Naive thymus-derived CD4-positive, alpha-beta T cell (primary cell): Measurements from ENCODE around the gene SMU1. TPM values are rescaled to one million over a fixed set of nuclear protein-coding genes. Genes with fewer than 3 reads are reported as not detected.

Source experiments
- polyA plus RNA-seq, 2 donors: library from polyadenylated mRNA; unstranded; fragments of 300-500 nt; fragmentation: Illumina TruSeq; gene quantifications; one replicate each; pipeline ENCODE4 v1.2.3, GENCODE V29; 2021
- total RNA-seq, 6 experiments: library from RNA in 5 of 6; stranded (reverse) in 5 of 6; gene quantifications; 1 replicate in 5 of 6; 2 replicates in 1 of 6; pipeline ENCODE4 v1.2.3 and lab custom pipeline; 2021 to 2026

SMU1 gene
- total and polyA plus RNA-seq, 7 experiments from 2014 or later = 22.3 to 32.9 (median 26.4) TPM

Other genes starting within 250 kb of the SMU1 start
- 10 to 100 TPM; 17.6 to 32.0 (median 29.6) TPM for gene APTX, start 75.0 kb downstream of the SMU1 start, total RNA-seq
- gene APTX, start 75.0 kb downstream of the SMU1 start, polyA plus RNA-seq = 10 to 100 TPM; 24.2 to 31.6 TPM
- 100 to 1,000 TPM in 3 of 5 experiments, 10 to 100 TPM in 2; 66.8 to 204 (median 119) TPM for gene DNAJA1, start 51.4 kb downstream of the SMU1 start, total RNA-seq
- gene DNAJA1, start 51.4 kb downstream of the SMU1 start, polyA plus RNA-seq = 100 to 1,000 TPM in 1 of 2 donors, 10 to 100 TPM in 1; 77.3 to 116 TPM
- 10 to 100 TPM; 40.7 to 86.2 (median 45.6) TPM for gene B4GALT1, start 90.7 kb upstream of the SMU1 start, total RNA-seq
- gene B4GALT1, start 90.7 kb upstream of the SMU1 start, polyA plus RNA-seq = 10 to 100 TPM; 12.9 to 16.4 TPM
- not detected for gene SPINK4, start 163.5 kb upstream of the SMU1 start, total RNA-seq
- not detected for gene SPINK4, start 163.5 kb upstream of the SMU1 start, polyA plus RNA-seq
- 10 to 100 TPM; 48.6 to 77.2 (median 61.0) TPM for gene BAG1, start 188.0 kb upstream of the SMU1 start, total RNA-seq
- 10 to 100 TPM; 65.0 to 90.5 TPM for gene BAG1, start 188.0 kb upstream of the SMU1 start, polyA plus RNA-seq
- 10 to 100 TPM; 21.4 to 74.6 (median 35.3) TPM for gene CHMP5, start 188.4 kb upstream of the SMU1 start, total RNA-seq
- gene CHMP5, start 188.4 kb upstream of the SMU1 start, polyA plus RNA-seq = 10 to 100 TPM; 39.0 to 50.2 TPM
- 10 to 100 TPM; 39.8 to 65.4 (median 43.6) TPM for gene NFX1, start 213.8 kb upstream of the SMU1 start, total RNA-seq
- gene NFX1, start 213.8 kb upstream of the SMU1 start, polyA plus RNA-seq = 10 to 100 TPM; 30.1 to 49.3 TPM